Hepatocyte (in vitro differentiated cells): ENCODE measurements around the gene PRDM10.

Experiments used
- CTCF ChIP-seq: fragments of 200-600 bp; sonication (generic); IDR thresholded peaks from 2 replicates; pipeline ENCODE4 v1.5.1; 2016; ENCODE audit warnings: antibody characterized with exemption, mild to moderate bottlenecking; ENCODE audit not compliant: poor library complexity
- EZH2phosphoT487 ChIP-seq: fragments of 200-600 bp; sonication (generic); IDR thresholded peaks from one replicate; pipeline ENCODE4 v1.6.1; 2018; ENCODE audit warnings: antibody characterized with exemption, mild to moderate bottlenecking, low read depth, moderate library complexity; ENCODE audit not compliant: unreplicated experiment, severe bottlenecking

DNA sequence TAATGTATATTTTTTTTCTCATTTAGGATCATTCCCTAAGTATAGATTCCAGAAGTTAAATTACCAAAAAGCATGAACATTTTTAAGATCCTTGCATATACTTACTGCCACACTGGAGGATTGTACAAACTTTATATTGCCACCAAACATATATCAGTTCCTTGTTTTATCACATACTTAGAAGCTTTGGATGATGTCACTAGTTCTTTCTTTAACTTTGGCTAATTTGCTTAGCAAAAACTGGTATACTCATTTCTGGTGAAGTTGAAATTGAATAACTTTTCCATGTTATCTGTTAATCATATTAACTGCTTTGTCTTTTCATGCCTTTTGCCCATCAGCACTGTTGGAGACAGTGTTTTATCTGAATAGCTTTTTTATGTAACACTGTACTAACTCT, 31.6 kb upstream of the PRDM10 start:
- TF ChIP-seq EZH2phosphoT487 (no peak), CTCF (no peak)
